ENCODE measurements around the gene MCM5. TPM values are rescaled to one million over a fixed set of nuclear protein-coding genes. Genes with fewer than 3 reads are reported as not detected.

Gene MCM5
- total and polyA plus RNA-seq, 2 of the 13 experiments (the other 11 are each of a cell fraction or from before 2014, with no cell fraction given), result 40.2 to 93.5 TPM

DNA sequence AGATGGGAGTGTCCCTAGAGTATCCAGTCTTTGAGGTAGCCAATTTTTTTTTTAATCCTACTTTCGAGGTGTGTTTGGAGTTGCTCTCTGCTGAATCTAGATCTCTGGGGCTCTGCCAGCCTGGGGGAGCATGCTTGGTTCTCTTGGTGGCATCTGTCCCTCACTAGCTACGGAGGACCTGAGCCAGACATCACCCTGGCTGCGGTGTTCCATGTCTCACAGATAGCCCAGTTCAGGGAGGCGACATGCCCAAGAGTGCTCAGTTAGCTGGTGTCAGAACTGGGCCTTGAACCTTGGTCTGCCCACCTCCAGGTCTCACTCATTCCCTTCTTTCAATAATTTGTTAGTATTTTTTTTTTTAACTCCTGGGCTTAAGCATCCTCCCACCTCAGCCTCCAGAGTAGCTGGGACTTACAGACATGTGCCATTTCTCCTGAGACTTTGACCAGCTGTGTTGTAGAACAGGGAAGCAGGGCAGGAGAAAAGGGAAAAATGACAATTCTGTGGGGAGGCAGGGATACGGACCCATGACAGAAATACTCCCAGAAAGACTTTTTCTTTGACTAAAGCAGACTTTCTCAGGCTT, 18.4 kb upstream of the MCM5 start:
- no peak for DNase-seq (ENCODE audit: low spot score)
- in situ Hi-C loops (cut with HindIII; ENCODE audit: extremely low pct_ligation_motif_present, low pct_unique_long_range_greater_than_20kb) (no loop called here), intact Hi-C loops (cut with micrococcal nuclease; ENCODE audit: unreplicated experiment) (loop anchor here (1.0 to 2.0 kb wide), 2 partner anchors 15 to 31 kb away; no protein-coding TSS in a partner anchor)
- Histone ChIP-seq H3K4me1 (ENCODE audit: insufficient read depth, low read length) (peaks cover 83% of the 10 kb centered on the region), H3K79me2 (ENCODE audit: insufficient read depth, low read length) (peaks cover 22% of the 10 kb centered on the region), H3K4me3 (replicated peaks in 1 of 3; ENCODE audit: insufficient read depth in 1 of 3, low read depth in 2 of 3, low read length in 3 of 3) (peak overlapping the region; percentile 61 to 92 (median 81)), H2AFZ (ENCODE audit: low read length) (no peak overlapping the region), H3K27me3 (ENCODE audit: control insufficient read depth in 1 of 2, insufficient read depth in 2 of 2, low read length in 2 of 2) (no peaks in the 10 kb centered on the region; a peak in 1 of 5 replicates), H4K20me1 (ENCODE audit: insufficient read depth, low read length) (peaks cover 4% of the 10 kb centered on the region; the same call in 1 of the 2 replicates), H3K9ac (ENCODE audit: insufficient read depth, low read depth, low read length) (peak overlapping the region; percentile 70), H3K4me2 (ENCODE audit: low read depth, low read length) (peak overlapping the region; percentile 95), H3K36me3 (replicated peaks in 1 of 2; ENCODE audit: control insufficient read depth in 1 of 2, insufficient read depth in 2 of 2, low read length in 2 of 2) (peaks cover 4 to 13% of the 10 kb centered on the region in 2 experiments), H3K9me3 (ENCODE audit: low read length) (no peaks in the 10 kb centered on the region), H3K27ac (ENCODE audit: extremely low read length, insufficient read depth, low read length) (peak overlapping the region; percentile 27)
- ChIA-PET POLR2A (interaction anchor here (2.0 kb wide), 1 partner anchor 16 kb away, joined by 11 read pairs; no protein-coding TSS in a partner anchor), CTCF (ENCODE audit: low intra/inter-chr PET ratio, low total read pairs) (interaction anchor here (1.7 kb wide), 1 partner anchor 31 kb away, joined by 5 read pairs; no protein-coding TSS in a partner anchor)
- WGBS (ENCODE audit: low lambda C conversion rate), result 0% methylated on average over 5 of the region's 5 CpGs
- TF ChIP-seq CEBPG (CRISPR knock-in tag; IDR thresholded peaks at IDR 0.05), result no peak
- TF ChIP-seq KAT7 (CRISPR knock-in tag; IDR thresholded peaks at IDR 0.05; ENCODE audit: borderline replicate concordance), result 0 out of 2 replicates have a peak, but pooled peaks have one; percentile 7
- TF ChIP-seq ZSCAN22 (CRISPR knock-in tag; IDR thresholded peaks at IDR 0.05), result no peak
- TF ChIP-seq, protein P1, sequence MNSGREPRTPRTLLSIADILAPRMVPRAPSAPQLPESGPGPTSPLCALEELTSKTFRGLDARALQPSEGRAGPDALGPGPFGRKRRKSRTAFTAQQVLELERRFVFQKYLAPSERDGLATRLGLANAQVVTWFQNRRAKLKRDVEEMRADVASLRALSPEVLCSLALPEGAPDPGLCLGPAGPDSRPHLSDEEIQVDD (CRISPR knock-in tag; IDR thresholded peaks at IDR 0.05; ENCODE audit: borderline replicate concordance), result no peak
- 0 out of 2 replicates have a peak, but pooled peaks have one; percentile 9 for TF ChIP-seq ZNF598 (CRISPR knock-in tag; IDR thresholded peaks at IDR 0.05; ENCODE audit: borderline replicate concordance)
- no peak for TF ChIP-seq NCOA2 (CRISPR knock-in tag; IDR thresholded peaks at IDR 0.05)
- TF ChIP-seq ZNF33B (CRISPR knock-in tag; IDR thresholded peaks at IDR 0.05), result 0 out of 2 replicates have a peak, but pooled peaks have one; percentile 7
- 0 out of 2 replicates have a peak, but pooled peaks have one; percentile 1 for TF ChIP-seq SRY (CRISPR knock-in tag; IDR thresholded peaks at IDR 0.05)
- no peak for TF ChIP-seq MAZ (IDR thresholded peaks at IDR 0.05; ENCODE audit: borderline replicate concordance, low read depth, low read length)
- 0 out of 2 replicates have a peak, but pooled peaks have one; percentile 58 for TF ChIP-seq MAZ (CRISPR knock-in tag; IDR thresholded peaks at IDR 0.05; ENCODE audit: low read depth)
- no peak for TF ChIP-seq ELF3 (CRISPR knock-in tag; IDR thresholded peaks at IDR 0.05)
- TF ChIP-seq ZSCAN31 (CRISPR knock-in tag; IDR thresholded peaks at IDR 0.05; ENCODE audit: low read depth), result 0 out of 2 replicates have a peak, but pooled peaks have one; percentile 35
- no peak for TF ChIP-seq EED (CRISPR knock-in tag; IDR thresholded peaks at IDR 0.05)
- peak; percentile 16 for TF ChIP-seq ASH2L (IDR thresholded peaks at IDR 0.05; ENCODE audit: insufficient read length, low read depth, low read length)
- TF ChIP-seq RARA (CRISPR knock-in tag; IDR thresholded peaks at IDR 0.05), result no peak
- TF ChIP-seq, protein P2, sequence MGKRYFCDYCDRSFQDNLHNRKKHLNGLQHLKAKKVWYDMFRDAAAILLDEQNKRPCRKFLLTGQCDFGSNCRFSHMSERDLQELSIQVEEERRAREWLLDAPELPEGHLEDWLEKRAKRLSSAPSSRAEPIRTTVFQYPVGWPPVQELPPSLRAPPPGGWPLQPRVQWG (CRISPR knock-in tag; IDR thresholded peaks at IDR 0.05; ENCODE audit: borderline replicate concordance, low read depth), result no peak
- TF ChIP-seq, protein P3, sequence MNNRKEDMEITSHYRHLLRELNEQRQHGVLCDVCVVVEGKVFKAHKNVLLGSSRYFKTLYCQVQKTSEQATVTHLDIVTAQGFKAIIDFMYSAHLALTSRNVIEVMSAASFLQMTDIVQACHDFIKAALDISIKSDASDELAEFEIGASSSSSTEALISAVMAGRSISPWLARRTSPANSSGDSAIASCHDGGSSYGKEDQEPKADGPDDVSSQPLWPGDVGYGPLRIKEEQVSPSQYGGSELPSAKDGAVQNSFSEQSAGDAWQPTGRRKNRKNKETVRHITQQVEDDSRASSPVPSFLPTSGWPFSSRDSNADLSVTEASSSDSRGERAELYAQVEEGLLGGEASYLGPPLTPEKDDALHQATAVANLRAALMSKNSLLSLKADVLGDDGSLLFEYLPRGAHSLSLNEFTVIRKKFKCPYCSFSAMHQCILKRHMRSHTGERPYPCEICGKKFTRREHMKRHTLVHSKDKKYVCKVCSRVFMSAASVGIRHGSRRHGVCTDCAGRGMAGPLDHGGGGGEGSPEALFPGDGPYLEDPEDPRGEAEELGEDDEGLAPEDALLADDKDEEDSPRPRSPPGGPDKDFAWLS (CRISPR knock-in tag; IDR thresholded peaks at IDR 0.05; ENCODE audit: borderline replicate concordance), result no peak
- peak; percentile 50; the same call in 1 of the 2 replicates for TF ChIP-seq HNF4A (CRISPR knock-in tag; IDR thresholded peaks at IDR 0.05)
- TF ChIP-seq, protein P4, sequence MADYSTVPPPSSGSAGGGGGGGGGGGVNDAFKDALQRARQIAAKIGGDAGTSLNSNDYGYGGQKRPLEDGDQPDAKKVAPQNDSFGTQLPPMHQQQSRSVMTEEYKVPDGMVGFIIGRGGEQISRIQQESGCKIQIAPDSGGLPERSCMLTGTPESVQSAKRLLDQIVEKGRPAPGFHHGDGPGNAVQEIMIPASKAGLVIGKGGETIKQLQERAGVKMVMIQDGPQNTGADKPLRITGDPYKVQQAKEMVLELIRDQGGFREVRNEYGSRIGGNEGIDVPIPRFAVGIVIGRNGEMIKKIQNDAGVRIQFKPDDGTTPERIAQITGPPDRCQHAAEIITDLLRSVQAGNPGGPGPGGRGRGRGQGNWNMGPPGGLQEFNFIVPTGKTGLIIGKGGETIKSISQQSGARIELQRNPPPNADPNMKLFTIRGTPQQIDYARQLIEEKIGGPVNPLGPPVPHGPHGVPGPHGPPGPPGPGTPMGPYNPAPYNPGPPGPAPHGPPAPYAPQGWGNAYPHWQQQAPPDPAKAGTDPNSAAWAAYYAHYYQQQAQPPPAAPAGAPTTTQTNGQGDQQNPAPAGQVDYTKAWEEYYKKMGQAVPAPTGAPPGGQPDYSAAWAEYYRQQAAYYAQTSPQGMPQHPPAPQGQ (CRISPR knock-in tag; IDR thresholded peaks at IDR 0.05; ENCODE audit: borderline replicate concordance), result no peak
- peak; percentile 23 for FAIRE-seq
- peak; percentile 19 for ATAC-seq
- BruUV-seq (replicated peaks), result TSS peak; percentile 60

All from HepG2 (cell line).